PC-9 (cell line): Measurements from ENCODE around the gene ST6GALNAC3.

Source experiments
- CTCF ChIP-seq: fragments of 200-600 bp; sonication (generic); conservative IDR thresholded peaks from 2 replicates; pipeline ENCODE4 v1.6.1; 2017; ENCODE audit warnings: mixed run types, antibody characterized with exemption, mild to moderate bottlenecking, moderate library complexity
- EZH2 ChIP-seq: fragments of 200-600 bp; sonication (generic); IDR thresholded peaks from 2 replicates; pipeline ENCODE4 v1.8.0; 2017; ENCODE audit warnings: antibody characterized with exemption, low read depth

GRCh38 chr1:76129731-76130130, 55.2 kb downstream of the ST6GALNAC3 start:
- no peak for TF ChIP-seq CTCF
- no peak for TF ChIP-seq EZH2
